ENCODE results near the gene SELENBP1.

The SELENBP1 gene

GRCh38 chr1:151342569-151342968, 29.9 kb downstream of the SELENBP1 start:
- no peak for DNase-seq

- no peak for DNase-seq
These were observed 30.5 kb downstream of the SELENBP1 start for GRCh38 chr1:151342021-151342420.

DNA sequence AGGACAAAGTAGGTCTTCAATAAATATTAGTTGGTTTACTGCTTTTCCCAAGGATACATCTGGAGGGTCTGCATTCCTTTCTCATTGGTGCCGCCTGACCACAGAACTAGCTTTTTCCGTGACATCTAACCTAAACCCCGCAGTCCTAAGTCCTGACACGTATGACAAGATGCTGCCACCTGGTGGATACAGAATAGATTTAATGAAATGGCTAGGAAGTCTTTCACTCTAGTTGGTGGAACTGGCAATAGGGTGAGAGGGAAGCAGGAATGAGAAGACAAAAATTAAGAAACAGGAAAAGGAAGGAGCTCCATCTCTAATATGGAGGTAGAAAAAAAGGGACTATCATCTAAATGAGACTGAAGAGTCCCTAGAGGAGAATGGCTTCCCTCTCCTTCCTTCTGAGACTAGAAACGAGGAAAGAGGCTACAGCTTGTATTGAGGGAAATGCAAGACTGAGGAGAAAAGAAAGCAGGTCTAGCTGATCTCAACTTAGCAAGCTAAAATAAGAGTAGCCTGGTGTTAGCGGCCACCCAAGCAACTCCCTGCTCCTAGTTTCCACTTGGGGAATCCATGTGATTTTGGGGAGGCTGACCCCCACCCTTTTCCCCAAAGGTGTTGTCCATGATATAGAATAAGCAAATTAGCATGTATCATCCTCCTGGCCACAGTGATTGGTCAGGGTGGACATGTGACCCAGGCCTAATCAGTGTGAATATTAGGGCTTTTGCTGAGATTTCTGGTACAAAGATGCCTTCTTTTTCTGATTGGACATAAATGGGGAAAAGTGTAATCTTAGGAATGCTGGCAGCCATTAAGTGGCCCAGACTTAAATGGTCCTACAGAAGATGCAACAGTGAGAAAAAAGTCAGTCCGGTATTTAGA, 31.4 kb downstream of the SELENBP1 start:
- DNase-seq = peak; percentile 52 to 81

- DNase-seq = no peak
These were observed 35.9 kb downstream of the SELENBP1 start for GRCh38 chr1:151336556-151336955.

DNA sequence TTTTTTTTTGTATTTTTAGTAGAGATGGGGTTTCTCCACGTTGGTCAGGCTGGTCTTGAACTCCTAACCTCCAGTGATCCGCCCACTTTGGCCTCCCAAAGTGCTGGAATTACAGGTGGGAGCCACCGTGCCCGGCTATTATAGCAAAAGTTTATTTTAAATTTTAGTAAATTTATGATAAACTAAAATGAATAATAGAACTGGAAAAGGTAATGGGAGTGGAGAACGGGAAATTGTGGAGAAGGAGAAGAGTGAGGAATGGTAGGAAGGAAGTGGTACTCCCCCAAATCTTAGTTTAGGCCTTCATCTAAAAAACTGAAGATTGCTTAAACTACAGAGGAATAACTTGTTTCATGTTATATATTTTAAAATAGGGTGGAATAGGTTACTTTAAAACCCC, 37.7 kb downstream of the SELENBP1 start:
- DNase-seq = no peak

- DNase-seq = no peak
These were observed 44.4 kb downstream of the SELENBP1 start for GRCh38 chr1:151327903-151328674.

DNA sequence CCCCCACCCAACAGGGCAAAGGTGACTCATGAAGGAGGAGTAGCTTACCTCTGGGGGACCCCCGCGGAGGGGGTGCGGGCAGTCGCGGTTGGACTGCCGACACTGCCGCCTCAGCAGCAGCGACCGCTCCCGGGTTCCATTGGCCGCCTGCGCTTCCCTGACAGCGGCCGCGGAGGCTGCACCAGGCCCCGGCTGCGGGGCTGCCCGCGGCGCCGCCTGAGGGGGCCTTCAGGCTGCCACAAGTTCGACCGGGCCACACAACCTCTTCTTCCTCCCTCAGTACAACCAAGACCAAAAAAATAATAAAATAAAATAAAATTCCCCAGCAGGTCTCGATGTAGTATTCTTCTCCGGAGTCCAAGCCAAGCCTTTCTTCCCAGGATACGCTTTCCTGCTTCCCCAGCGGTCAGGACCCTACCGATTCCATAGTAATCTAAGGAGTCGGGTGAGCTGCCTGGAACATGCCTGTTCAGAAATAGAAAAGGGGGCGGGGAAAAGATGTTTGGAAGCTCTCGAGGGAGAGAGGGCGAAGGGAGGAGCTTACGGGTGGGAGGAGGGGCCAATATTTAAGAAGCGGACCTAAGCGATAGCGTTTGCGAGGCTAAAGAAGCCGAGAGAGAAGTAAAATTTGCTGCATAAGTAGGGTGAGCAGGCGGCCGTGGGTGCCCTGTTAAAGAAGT, 45.1 kb downstream of the SELENBP1 start, which contains the start of gene PI4KB:
Gene PI4KB (minus strand): TSS at position 194 of the 680 bp plus-strand sequence. CDS start 10,935 bp downstream, outside the sequence.
- DNase-seq = peak; percentile 95 to 98

GRCh38 chr1:151326619-151327222, 45.8 kb downstream of the SELENBP1 start:
- DNase-seq = peak; percentile 77 to 79

- no peak for DNase-seq
These were observed 46.7 kb downstream of the SELENBP1 start for GRCh38 chr1:151325646-151326429.

- no peak for DNase-seq
These were observed 47.3 kb downstream of the SELENBP1 start for GRCh38 chr1:151325231-151325630.

DNA sequence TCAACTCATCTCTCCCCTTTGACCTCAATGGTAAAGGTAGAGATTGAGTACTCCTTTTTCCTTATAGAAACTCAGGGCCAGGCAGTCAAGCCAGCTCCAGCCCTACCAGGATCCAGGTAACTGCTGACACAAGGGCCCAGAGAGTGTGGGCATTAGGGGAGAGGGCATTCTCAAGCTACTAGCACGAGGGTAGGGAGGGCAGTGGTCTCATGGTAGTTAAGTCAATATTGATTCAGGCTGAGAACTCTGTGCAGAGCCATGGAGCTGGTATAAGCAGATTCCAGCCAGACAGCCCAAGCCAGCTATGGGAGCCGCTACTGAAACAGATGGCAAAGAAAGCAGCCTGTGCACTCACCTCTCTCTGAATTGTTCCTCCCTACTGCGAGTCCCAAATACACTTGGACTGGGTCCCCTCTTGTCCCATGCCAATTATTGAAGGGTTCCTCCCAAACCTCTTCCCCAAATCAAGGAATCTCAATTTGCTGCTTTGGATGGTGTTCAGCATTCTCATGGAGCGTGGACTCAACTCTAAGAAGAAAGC, 48.0 kb downstream of the SELENBP1 start:
- no peak for DNase-seq

DNA sequence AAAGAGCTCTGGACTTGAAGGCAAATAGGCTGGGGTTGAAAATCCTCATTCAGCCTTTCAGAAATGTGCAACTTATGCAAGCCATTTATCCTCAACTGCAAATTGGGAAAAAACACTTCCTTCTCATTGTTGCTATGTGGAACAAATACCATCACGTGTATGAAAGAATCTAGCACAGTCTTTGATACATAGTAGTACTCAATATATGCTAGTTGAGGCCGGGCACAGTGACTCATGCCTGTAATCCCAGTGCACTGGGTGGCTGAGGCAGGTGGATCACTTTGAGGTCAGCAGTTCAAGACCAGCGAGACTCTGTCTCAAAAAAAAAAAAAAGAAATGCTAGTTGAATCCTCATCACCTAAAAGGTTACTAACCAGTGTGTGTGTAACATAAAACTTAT, 53.5 kb downstream of the SELENBP1 start:
- no peak for DNase-seq

- no peak for DNase-seq
These were observed 56.8 kb downstream of the SELENBP1 start for GRCh38 chr1:151315565-151316235.

Measured in CD4-positive, alpha-beta T cell treated with Interleukin-4 for 1 hour (primary cell).